Suppressor macrophage (primary cell): ENCODE measurements around the gene ACER2.
"Not testable (repeated sequence)": the region's sequence is repeated elsewhere in the genome, so short reads cannot be mapped to it uniquely, and the experiment has no call there.

Source experiments
- DNase-seq, 4 experiments: peaks; one replicate each; pipeline ENCODE4 v3.0.0-alpha.2; 2020 to 2022

Gene ACER2

DNA sequence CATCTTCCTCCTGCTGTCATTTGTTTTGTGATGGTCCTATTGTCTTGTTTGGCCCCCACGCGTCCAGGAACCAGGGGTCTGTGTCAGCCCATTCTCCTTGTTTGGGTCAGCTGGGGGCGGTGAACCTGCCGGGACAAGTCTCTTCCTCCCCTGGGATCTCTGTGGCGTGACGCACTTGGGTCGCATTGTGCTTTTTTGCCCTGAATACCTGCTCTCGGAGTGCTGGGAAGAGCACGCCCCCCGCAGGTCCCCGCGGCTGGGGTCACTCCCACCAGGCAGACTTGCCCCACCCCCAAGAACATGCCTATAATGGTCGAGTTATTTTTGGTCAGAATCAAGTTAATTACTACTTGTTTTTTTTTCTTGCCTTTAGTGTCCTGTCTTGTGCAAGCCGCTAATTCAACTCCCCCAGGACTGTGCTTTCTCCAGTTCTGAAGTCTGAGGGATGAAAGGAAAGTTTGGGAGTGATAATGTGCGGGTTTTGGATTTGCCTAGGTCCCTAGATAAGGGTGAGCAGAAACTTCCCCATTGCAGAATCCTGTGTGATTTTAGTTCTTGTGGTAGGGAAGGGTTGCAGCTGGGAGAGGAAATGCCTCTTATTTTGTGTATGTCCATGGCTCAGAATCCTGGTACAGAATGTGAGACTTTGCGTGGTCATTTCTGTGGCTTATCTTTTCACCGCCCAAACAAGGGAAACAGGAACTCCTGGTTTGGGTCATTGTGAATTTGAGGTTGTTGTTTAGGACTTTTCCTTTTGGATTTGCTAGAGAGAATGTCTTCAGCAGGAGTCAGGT, 789 bp downstream of the ACER2 start:
- DNase-seq, result peak; percentile 8 to 49 (median 34)

DNA sequence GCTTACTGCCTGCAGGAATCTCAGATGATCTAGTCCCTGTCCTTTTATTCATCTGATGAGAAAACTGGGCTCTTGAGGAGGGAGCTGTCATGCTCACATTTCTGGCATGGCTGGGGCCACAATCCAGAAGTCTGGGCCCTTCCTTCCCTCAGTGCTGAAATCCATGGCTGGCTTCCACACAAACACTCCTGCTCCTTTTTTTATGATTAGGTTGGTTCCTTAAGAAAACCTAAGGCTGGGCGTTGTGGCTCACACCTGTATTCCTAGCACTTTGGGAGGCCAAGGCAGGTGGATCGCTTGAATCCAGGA, 1.3 kb downstream of the ACER2 start:
- no peak for DNase-seq

DNA sequence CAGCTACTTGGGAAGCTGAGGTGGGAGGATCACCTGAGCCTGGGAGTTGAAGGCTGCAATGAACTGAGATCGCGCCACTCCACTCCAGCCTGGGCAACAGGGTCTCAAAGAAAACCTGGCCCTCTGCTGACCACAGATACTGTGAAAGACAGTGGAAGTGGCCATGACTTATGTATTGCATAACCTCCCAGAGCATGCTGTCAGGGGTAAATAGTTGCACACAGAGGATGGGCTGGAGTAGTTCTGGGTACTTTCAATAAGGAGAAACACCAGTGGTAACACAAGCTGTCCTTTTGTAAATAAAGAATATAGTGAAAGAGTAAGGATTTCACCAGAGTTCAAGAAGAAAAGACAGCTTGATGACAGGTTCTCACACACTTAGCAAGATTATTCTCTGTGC, 1.8 kb downstream of the ACER2 start:
- no peak for DNase-seq

DNA sequence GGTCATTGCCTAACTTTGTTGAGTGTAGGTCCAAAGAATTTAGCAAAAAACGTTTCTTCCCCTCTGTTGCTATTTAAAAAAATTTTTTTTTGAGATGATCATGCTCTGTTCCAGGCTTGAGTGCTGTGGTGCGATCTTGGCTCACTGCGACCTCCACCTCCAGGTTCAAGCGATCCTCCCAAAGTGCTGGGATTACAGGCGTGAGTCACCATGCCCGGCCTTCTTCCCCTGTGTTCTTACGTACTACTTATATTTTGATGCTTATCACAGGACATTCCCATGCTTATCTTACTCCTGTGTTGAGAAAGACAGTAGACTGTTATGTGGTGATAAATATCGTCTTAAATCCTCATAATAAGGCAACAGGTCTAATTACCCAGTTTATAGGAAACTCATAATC, 2.5 kb downstream of the ACER2 start:
- DNase-seq, result no peak

DNA sequence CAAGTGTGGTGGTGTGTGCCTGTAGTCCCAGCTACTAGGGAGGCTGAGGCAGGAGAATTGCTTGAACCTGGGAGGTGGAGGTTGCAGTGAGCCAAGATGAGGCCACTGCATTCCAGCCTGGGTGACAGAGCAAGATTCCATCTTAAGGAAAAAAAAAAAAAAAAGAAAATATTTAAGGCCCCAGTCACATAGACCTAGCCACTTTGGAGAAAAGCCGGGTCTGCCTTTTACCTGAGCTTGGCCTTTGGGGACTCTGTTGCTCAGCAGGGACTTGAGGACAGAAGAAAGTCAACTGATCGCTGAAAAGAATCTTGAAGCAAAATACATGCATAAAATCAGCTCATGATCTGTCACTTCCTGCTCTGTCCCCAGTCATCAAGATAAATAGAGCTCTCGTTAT, 4.6 kb downstream of the ACER2 start:
- not testable (repeated sequence) for DNase-seq

DNA sequence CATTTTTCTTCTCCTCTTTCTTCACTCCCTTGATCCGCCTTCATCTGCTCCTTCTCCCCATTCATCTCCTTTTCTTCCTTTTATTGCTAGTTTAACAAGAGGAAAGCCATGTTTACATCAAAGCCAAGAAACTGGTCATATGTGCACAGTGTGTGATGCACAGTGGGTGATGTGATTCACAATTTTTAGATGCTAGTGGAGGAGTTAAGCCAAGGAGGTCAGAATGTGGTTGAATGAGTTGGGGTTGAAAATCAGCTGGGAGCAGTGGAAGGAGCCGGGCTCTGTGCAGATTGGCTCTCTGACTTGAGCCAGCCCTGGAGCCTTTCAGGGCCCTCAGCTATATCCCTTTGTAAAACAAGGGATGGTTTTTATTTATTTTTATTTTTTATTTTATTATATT, 7.3 kb downstream of the ACER2 start:
- DNase-seq, result no peak

DNA sequence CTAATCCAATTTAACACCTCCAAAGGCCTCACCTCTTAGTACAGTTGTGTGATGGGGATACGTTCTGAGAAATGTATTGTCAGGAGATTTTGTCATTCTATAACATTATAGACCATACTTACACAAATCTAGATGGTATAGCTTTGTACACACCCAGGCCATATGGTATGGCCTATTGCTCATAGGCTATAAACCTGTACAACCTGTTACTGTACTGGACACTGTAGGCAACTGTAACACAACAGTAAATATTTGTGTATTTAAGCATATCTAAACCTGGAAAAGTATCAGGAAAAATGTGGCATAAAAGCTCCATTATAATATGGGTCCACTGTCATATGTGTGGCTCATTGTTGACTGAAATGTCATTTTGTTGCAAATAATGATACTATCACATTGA, 12.1 kb downstream of the ACER2 start:
- DNase-seq, result no peak

DNA sequence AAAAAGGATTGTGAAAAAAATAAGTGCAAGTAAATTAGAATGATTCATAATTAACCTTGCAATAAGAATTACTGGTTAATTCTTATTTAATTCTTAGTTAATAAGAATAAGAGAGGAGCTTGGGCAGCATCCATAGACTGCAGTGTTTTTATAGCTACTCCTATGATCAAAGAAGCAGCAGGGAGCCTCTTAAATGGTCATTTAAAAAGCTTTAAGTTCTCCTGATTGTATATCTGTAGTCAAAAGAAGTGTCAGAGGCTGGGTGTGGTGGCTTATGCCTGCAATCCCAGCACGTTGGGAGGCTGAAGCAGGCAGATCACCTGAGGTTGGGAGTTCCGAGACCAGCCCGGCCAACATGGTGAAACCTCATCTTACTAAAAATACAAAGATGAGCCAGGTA, 14.4 kb downstream of the ACER2 start:
- no peak for DNase-seq

DNA sequence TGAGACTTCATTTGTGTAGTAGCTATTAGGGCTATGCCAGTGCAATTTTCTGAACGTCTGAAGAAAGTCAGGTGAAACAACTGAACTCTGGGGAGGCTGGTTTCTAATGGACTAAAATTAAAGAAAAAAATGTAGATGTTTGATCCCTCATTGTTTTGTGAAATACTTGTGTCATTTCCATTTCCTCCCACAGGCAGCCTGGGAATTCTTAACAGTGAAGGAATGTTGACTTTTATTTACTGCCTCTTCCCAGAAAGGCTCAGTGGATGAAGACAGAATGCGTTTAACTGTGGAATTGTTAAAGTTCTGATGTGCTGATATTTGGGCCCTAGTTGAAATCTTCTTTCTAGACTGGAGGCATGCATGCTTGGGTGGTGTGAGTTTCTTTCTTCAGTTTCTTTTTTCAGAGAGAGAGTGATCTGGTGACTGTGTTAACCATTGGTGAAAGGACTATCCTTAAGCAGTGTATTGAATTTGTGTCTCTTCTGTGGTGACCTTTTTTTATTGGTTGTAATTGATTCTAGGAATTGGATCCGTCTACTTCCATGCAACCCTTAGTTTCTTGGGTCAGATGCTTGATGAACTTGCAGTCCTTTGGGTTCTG, 15.5 kb downstream of the ACER2 start:
- no peak for DNase-seq

DNA sequence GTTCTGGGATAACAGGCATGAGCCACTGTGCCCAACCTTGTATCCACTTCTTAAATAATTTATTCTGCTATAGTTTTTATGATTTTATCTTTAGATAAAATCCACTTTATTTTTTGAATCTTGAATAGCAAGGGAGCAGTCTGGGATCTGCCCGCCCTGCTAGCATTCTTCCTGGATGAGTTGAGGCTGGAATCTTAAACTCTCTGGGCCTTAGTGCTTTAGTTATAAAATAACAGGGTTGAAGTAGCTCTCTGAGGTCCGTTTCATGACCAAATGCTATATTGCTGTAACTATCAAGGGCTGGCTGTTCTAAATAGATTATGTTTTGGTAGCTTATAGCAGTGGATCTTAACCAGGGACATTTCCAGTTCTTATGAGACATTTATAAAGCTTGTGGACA, 20.8 kb downstream of the ACER2 start:
- no peak for DNase-seq

DNA sequence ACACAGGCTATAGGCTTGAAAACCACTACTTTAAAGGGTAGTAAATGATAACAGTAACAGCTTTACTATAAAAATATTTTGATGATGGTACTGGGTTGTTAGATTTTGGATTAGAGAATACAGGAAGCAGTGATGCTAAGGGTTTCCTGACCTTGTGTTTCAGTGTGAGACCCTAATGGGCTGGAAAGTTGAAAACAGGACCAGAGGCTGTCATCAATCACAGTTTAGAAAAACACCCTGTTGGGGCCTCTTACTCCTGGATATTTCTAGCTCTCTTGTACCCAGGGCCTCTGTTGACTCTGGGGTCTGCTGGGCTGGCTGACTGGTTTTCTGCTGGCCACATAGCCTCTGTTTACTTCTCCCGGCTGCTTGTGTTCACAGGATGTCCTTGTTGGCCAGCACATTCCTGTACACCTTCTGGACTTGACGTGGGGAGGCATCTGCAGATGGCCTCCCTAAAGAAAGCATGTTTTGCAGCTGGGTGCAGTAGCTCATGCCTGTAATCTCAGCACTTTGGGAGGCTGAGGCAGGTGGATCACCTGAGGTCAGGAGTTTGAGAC, 21.5 kb downstream of the ACER2 start:
- no peak for DNase-seq

DNA sequence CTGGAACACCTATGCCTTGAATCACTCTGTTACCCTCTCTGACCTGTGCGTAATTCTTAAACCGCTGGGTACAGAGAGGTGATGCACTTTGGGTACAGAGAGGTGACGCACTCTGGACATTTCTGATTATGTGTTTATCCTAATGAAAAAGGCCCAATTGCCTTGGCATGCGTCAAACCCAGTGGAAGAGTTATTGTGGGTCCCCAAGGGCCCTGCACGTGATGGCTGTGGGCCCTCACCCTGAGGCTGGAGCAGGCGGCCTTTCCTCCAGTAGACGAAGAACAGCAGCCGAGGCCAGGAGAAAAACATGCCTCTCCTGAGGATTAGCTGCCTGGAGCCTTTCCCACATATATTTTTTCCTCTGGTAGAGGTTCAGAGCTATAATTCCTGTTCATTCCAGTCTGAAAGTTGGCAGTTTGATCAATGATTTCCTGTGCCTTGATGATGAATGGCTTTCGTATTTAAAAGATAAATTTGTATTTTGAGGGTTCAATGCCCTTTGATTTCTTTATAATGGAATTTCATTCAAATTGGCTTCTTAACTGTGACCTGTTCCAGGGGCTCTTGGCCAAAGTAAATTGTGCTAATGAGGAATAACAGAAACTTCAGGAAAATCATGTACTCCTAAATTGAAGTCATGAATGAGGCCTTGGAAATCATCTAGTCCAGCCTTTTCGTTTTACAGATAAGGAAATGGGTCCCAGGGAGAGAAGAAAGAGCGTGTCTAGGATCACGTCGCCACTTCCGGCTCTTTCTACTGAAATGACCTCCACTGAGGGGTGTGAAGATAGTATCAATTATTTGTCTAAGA, 22.8 kb downstream of the ACER2 start:
- DNase-seq, result no peak

DNA sequence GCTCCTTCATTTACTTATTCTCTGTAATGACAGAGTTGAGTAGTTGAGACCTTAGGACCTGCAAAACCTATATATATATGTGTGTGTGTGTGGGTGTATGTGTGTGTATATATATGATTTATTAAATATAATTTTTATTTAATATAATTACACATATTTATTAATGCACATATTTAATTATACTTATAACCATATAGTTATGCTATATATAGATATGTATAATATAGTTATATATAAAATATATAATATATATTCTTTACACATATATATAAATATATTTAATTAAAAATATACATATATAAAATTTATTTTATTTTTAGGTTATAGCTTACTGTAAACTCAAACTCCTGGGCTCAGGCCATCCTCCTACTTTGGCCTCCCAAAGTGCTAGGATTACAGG, 23.7 kb downstream of the ACER2 start:
- no peak for DNase-seq

DNA sequence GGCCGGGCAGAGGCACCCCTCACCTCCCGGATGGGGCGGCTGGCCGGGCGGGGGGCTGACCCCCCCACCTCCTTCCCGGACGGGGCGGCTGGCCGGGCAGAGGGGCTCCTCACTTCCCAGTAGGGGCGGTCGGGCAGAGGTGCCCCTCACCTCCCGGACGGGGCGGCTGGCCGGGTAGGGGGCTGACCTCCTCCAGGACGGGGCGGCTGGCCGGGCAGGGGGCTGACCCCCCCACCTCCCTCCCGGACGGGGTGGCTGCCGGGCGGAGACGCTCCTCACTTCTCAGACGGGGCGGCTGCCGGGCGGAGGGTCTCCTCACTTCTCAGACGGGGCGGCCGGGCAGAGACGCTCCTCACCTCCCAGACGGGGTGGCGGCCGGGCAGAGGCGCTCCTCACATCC, 24.9 kb downstream of the ACER2 start:
- DNase-seq, result not testable (repeated sequence)

DNA sequence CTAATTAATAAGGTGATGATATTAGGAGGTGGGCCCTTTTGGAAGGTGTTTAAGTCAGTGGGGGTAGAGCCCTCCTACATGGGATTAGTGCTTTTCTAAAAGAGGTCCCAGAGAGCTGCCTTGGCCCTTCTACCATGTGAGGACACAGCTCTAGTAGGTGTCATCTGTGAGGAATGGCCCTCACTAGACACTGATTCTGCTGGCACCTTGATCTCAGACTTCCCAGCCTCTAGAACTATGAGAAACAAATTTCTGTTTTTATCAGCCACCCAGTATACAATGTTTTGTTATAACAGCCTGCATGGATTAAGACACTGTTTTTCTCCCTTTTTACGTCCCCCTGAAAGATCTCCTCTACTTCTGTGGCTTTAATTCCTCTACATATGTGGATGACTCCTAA, 31.6 kb downstream of the ACER2 start:
- DNase-seq, result no peak

DNA sequence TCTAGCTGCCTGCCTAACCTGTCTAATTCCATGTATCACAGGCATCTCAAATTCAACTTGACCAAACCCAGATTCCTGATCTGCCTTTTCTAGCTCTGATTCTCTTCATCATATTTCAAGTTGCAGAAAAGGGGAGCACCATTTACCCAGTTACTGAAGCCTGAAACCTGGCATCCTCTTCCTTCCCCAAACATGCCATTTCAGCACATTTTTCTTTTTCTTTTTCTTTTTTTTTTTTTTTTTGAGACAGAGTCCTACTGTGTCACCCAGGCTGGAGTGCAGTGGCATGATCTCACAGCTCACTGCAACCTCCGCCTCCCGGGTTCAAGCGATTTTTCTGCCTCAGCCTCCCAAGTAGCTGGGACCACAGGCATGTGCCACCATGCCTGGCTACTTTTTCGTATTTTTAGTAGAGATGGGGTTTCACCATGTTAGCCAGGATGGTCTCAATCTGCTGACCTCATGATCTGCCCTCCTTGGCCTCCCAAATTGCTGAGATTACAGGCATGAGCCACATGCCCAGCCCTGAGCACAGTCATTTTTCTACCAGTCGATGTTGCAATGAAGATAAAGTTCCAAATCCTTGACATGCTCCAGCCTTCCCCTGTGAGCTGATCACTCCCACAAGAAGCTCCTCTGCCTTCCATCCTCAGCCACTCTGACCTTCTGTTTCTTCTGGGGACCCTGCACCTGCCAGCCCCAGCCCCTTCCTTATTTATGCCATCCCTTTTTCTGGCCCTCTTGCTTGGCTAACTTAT, 32.2 kb downstream of the ACER2 start:
- DNase-seq, result no peak

DNA sequence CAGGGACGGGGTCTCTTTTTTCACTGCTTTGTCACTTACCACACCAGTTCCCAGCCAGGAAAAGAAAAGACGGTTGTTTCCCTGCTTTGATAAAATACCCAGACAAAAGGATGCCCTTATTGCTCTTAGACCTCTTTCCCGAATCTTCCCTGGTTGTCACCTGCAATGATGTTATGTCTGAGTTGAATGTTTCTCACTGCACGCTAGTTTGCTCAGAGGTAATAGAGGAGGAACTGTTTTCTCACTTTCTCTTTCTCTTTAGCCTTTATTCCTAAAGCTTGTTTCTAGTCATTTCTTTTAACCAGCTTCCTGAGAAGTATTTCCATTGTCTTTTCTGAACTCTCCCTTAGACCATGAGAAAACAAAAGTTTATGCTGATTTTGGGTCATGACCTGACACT, 32.9 kb downstream of the ACER2 start:
- peak in 1 of 4 experiments; percentile 41 for DNase-seq

DNA sequence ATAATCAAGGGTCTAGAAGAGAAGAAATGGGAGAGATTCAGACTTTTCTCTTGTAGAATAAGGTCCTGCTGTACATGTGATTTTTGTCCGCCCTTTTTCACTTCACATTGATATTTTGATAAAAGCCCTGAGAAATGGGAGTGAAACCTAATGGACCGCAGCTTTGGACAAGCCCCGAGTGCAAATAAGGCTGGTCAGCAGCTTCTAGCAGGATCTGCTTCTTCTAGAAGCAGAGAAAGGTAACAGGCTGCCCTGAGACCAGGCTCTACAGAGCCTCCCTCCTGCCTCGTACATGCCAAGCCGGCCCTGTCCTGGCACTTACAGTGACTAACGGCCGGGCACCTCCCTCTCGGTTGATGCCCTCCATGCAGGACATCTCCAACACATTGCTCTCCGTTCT, 33.4 kb downstream of the ACER2 start:
- DNase-seq, result no peak

DNA sequence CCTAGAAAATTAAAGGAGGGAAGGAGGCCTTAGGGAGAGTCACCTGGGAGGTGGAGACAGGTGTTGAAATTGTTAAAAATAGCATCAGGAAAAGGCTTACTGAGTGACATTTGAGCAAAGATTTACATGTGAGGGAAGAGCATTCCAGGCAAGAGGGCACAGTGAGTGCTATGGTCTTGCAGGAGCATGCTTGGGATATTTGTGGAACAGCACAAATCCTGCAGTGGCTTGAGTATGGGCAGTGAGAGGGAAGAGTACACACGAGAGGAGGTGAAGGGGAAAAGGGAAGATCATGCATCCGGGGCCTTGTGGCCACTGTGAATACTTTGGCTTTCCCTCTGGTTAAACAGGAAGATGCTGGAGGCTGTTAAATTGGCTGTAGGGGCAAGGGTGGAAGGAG, 36.6 kb downstream of the ACER2 start:
- DNase-seq, result no peak

DNA sequence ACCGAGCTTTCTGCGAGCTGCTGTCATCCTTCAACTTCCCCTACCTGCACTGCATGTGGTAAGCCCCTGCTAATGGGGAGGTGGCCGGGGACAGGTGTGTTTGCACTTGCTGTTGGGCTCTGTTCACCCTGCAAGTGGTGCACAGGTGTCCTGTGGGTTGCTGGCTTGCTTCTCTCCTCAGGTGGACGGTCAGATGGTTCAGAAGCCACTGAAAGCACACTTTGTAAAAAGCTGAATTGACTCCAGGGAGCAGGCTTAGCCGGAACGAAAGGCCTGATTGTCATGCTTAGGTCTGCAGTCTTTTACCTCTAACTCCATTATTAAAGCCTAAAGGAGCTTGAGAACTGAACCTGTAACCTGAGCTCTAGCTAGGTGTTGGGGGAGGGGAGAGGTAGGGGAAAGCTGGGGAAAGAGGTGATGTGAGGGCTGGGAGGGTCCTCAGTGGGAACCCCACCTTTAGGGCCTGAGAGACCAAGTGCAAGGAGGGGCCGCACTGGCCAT, 37.6 kb downstream of the ACER2 start:
- DNase-seq, result no peak

DNA sequence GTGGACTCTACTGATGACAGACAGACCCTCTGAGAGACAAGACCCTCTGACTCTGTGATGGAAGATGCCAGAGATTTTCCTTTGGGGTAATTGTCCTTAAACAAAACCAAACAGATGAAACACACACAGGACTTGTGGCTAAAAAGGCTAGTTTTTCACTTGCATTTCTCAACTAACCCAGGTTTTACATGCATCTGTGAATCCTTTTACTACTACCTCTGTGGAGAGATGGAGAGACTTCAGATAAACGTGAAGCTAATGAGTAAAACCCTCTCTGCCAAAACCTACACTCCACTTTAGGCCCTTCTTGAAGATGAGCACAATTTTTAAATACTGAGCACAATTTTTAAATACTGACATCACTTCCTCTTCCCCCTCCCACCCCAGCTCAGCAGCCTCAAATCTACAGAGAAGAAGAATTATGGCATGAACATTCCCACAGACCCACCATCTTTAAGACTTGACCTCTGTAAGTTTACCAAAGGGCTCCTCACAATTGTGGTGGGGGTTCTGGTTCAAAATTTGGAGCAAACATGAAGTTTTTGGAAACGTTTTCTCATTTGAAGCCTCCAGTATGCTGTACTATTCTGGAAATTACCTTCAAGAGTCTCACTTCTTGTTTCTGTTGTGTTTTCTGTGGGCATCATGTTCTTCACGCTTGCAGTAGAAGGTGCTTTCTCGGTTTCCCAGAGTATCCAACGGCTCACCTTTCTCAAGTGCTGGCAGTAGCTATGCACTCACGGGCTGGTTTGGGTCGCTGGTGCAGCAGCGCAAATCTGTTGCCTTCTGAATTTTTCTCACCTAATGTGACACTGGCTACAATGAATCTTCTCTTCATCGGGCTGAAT, 42.7 kb downstream of the ACER2 start:
- peak in 1 of 4 experiments; percentile 24 for DNase-seq

DNA sequence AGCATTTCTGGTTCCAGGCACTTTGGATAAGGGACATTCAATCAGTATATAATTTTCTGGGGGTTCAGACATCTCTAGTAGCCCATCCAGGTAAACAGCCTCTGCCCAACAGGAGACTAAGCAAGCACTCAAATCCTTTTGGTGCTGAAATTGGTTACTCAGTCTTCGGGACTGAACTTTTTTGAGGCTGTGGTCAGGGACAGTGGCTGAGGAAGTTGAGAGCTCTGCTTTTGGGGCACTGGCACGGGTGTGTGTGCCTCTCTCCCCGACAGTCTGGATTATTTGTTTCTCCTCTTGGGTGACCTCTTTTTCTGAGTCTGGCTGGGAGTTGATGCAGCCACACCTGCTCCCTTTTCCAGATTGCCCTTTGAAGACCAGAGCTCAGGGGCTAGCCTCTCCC, 47.6 kb downstream of the ACER2 start:
- DNase-seq, result peak in 3 of 4 experiments; percentile 31 to 38 (median 33)
